Neutrophil (primary cell): ENCODE measurements around the gene GSX2.
"Not testable (repeated sequence)": the region's sequence is repeated elsewhere in the genome, so short reads cannot be mapped to it uniquely, and the experiment has no call there.

Experiments
- H3K27ac ChIP-seq: fragments of 200-600 bp; sonication (generic); 2 replicates; pipeline ENCODE4 v1.5.1; 2016; ENCODE audit warnings: mild to moderate bottlenecking, moderate library complexity
- H3K27me3 ChIP-seq: fragments of 200-600 bp; sonication (generic); 2 replicates; pipeline ENCODE4 v1.6.0; 2016; ENCODE audit warnings: mild to moderate bottlenecking
- H3K36me3 ChIP-seq: fragments of 200-600 bp; sonication (generic); 2 replicates; pipeline ENCODE4 v1.5.1; 2017
- H3K4me1 ChIP-seq, 2 experiments: fragments of 200-600 bp in 1 of 2; sonication (generic) in 1 of 2; 1 replicate in 1 of 2; 2 replicates in 1 of 2; pipeline versions ENCODE4 v1.5.1 to v1.6.1; 2013 to 2016; ENCODE audit warnings: low read depth in 1 of 2, low read length in 1 of 2, mild to moderate bottlenecking in 1 of 2, moderate library complexity in 1 of 2; ENCODE audit not compliant: control insufficient read depth in 1 of 2, insufficient read depth in 1 of 2
- H3K4me3 ChIP-seq, 2 experiments: fragments of 200-600 bp in 1 of 2; sonication (generic) in 1 of 2; 1 replicate in 1 of 2; 2 replicates in 1 of 2; pipeline ENCODE4 v1.5.1; 2013 to 2016; ENCODE audit warnings: low read depth in 1 of 2, low read length in 1 of 2, mild to moderate bottlenecking in 1 of 2, moderate library complexity in 1 of 2
- H3K9me3 ChIP-seq: fragments of 200-600 bp; sonication (generic); 2 replicates; pipeline ENCODE4 v1.5.1; 2016
- TF ChIP-seq, protein P1 (sequence below): fragments of 200-600 bp; sonication (generic); IDR thresholded peaks from 2 replicates; pipeline ENCODE4 v1.5.1; 2016; ENCODE audit warnings: antibody characterized with exemption

The GSX2 gene

DNA sequence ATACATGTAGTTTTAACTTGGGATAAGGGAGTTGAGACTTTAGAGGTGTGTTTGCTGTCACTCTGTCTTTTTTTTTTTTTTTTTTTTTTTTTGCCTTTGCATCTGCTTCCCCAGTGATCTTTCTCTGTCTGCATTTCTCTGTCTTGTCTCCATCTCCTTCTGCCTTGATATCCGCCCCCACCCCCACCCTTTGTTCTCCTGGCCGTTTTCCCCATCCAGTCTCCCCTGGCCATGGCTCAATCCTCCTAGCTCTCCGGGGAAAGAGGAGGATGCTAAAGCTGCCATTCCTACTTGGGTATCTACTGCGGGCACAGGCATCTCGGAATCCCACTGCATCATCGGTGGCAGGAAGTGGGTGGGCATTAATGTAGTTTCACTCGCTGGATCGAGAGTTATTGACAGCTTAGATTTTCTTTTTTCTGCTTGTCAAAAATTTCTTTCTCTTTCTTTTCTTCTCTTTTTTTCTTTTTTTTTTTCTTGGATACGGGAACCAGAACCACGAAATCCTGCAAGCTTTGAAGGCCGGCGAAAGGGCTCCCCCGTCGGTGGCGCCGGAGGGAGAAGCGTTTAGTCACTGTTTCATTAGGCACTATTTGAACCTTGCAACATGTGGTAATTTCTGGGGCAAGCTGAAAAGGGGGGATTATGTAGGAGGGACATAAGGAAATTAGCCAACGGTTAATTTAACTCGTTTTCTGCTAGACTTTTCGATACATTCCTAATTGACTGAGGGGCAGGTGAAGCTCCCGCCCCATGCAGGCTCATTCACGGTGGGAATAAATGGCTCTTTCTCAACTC, 8.2 kb downstream of the GSX2 start:
- Histone ChIP-seq H3K4me3 (no peak overlapping the region), H3K9me3 (no peaks in the 10 kb centered on the region), H3K36me3 (no peaks in the 10 kb centered on the region), H3K4me1 (peaks cover 0 to 10% of the 10 kb centered on the region in 2 experiments), H3K27me3 (peaks cover 100% of the 10 kb centered on the region), H3K27ac (no peak overlapping the region)
- TF ChIP-seq, protein P1, sequence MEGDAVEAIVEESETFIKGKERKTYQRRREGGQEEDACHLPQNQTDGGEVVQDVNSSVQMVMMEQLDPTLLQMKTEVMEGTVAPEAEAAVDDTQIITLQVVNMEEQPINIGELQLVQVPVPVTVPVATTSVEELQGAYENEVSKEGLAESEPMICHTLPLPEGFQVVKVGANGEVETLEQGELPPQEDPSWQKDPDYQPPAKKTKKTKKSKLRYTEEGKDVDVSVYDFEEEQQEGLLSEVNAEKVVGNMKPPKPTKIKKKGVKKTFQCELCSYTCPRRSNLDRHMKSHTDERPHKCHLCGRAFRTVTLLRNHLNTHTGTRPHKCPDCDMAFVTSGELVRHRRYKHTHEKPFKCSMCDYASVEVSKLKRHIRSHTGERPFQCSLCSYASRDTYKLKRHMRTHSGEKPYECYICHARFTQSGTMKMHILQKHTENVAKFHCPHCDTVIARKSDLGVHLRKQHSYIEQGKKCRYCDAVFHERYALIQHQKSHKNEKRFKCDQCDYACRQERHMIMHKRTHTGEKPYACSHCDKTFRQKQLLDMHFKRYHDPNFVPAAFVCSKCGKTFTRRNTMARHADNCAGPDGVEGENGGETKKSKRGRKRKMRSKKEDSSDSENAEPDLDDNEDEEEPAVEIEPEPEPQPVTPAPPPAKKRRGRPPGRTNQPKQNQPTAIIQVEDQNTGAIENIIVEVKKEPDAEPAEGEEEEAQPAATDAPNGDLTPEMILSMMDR = no peak

DNA sequence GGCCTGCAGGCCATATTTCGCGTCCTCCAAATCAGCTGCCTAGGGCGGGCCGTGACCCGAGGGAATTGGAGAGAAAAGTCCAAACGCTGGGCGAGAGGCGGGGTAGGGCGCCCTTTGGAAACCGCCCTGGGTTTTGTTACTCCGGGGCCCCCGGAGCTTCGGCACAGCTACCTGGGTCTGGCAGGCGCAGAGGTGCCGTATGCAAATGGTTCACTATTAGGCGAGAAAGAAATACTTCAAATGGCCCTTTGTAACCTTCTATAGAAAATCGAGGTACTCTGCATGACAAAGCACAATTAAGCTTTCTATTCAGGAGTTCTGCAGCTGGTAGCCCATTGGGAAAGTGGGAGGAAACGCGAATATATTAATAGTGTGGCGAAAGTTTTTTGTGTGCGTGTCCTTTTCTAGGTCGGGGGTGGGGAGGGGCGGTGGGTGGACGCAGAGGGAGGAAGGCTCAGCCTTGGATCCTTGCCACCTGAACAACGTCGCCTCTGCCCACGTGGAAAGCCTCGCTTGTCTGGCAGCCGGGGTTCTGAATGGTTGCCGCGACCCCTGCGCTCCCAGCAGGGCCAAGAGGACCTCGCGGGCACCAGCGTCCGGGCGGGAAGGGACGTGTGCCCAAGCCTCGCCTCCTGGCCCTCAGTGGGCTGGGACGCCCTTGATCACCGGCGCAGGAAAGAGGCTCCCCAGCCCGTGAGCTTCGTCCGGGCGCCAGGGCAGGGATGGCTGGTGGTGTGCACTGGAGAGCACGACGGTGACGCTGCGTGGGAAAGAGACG, 9.5 kb downstream of the GSX2 start:
- TF ChIP-seq, protein P1 = no peak
- Histone ChIP-seq H3K27ac (no peak overlapping the region), H3K4me3 (no peak overlapping the region)

DNA sequence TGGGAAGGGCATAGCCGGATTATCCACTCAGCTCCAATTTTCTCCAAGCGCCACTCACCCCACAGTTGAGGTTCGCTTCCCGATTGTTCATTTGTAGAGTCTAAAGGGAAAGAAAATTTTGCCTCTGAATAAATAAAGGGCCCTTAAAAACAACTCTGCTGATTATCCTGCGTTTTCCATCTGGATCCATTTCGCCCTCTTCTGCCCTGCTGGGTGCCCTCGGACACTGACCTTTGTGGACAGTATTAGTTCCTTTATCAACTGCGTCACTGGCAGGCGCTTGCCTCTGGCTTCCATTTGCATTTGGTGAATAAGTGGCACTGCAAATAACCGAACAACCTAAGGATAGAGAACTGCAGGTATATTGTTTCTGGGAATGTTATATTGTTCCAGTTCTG, 10.1 kb downstream of the GSX2 start:
- H3K27me3 ChIP-seq = peaks cover 100% of the 10 kb centered on the region
- H3K27ac ChIP-seq = no peak overlapping the region
- H3K4me1 ChIP-seq = peaks cover 0 to 10% of the 10 kb centered on the region in 2 experiments
- no peaks in the 10 kb centered on the region for H3K36me3 ChIP-seq
- no peak overlapping the region for H3K4me3 ChIP-seq
- H3K9me3 ChIP-seq = no peaks in the 10 kb centered on the region
- TF ChIP-seq, protein P1 = no peak

More for the DNA sequence above, 9.5 kb downstream of the GSX2 start:
- Histone ChIP-seq H3K9me3 (no peaks in the 10 kb centered on the region), H3K4me1 (peaks cover 0 to 10% of the 10 kb centered on the region in 2 experiments), H3K27me3 (peaks cover 100% of the 10 kb centered on the region), H3K36me3 (no peaks in the 10 kb centered on the region)

DNA sequence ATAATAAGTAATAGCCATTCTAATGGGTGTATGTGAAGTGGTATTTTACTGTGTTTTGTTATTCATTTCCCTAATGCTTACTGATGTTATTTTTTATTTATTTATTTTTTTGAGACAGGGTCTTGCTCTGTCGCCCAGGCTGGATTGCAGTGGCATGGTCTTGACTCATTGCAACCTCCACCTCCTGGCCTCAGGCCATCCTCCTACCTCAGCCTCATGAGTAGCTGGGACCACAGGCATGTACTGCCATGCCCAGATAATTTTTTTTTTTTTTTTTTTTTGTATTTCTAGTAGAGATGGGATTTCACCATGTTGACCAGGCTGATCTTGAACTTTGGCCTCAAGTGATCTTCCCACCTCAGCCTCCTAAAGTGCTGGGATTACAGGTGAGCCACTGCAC, 13.2 kb downstream of the GSX2 start:
- not testable (repeated sequence) for H3K4me1 ChIP-seq, H3K9me3 ChIP-seq, H3K36me3 ChIP-seq, H3K4me3 ChIP-seq, H3K27ac ChIP-seq
- peaks cover 82% of the 10 kb centered on the region for H3K27me3 ChIP-seq

DNA sequence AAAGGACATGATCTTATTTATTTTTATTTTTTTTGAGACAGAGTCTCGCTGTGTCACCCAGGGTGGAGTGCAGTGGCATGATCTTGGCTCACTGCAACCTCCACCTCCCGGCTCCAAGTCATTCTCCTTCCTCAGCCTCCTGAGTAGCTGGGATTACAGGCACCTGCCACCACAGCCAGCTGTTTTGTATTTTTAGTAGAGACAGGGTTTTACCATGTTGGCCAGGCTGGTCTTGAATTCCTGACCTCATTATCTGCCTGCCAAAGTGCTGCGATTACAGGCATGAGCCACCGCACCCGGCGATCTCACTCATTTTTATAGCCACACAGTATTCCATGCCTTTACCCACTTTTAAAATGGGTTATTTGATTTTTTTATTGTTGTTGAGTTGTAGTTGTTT, 16.3 kb downstream of the GSX2 start:
- H3K9me3 ChIP-seq, H3K36me3 ChIP-seq, H3K4me3 ChIP-seq, H3K4me1 ChIP-seq, H3K27ac ChIP-seq: not testable (repeated sequence)
- H3K27me3 ChIP-seq = peaks cover 60% of the 10 kb centered on the region

DNA sequence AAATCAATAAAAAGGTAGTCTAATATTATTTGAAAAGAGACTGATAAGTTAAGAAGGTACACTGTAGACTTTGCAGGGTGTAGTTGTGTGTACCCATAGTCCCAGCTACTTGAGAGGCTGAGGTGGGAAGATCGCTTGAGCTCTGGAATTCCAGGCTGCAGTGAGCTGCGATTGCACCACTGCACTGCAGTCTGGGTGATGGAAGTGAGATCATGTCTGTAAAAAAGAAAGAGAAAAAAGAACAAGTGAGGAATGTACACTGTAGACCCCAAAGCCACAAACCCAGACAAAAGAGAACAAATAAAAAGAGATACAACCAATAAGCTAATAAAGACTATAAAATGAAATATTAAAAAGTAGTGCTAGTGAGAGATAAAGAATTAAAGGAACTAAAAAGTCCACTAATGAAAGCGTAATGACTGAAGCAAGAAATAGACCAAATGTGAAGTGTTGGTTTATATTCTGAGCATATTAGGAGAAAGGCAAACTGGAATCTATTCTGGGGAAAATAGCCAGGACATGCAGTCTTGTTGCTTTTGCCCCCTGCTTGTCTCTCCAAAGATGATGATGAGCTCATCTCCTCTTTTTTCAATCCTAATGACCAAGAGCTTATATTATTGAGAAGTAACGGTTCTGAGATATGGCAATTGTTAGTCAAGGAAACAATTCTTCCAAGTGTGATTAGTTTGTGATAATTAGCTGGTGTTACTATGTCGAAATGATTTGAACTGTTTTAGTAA, 19.1 kb downstream of the GSX2 start:
- H3K4me3 ChIP-seq = no peak overlapping the region
- no peak overlapping the region for H3K27ac ChIP-seq
- no peaks in the 10 kb centered on the region for H3K36me3 ChIP-seq
- H3K4me1 ChIP-seq = no peaks in the 10 kb centered on the region
- no peaks in the 10 kb centered on the region for H3K9me3 ChIP-seq
- H3K27me3 ChIP-seq = peaks cover 32% of the 10 kb centered on the region
- TF ChIP-seq, protein P1 = no peak
